Memory B cell (primary cell): ENCODE data around the gene C3orf49.

ENCODE experiments used
- ATAC-seq: fragments of 150-1000 bp; cut with Tn5 transposase; 2 replicates; pipeline ENCODE4 v1.10.0; 2021; ENCODE audit warnings: low read depth, mild to moderate bottlenecking, moderate library complexity
- DNase-seq, 2 donors: peaks; one replicate each; pipeline ENCODE4 v3.0.0; 2022; ENCODE audit warnings: low spot score in 2 of 2
- H3K27ac Mint-ChIP-seq: one replicate; pipeline ENCODE4 v1.8.0; 2022; ENCODE audit warnings: mild to moderate bottlenecking, moderate library complexity, mixed read lengths
- H3K27me3 Mint-ChIP-seq: one replicate; pipeline ENCODE4 v1.8.0; 2022; ENCODE audit warnings: mixed read lengths
- H3K36me3 Mint-ChIP-seq: one replicate; pipeline ENCODE4 v1.8.0; 2022; ENCODE audit warnings: mild to moderate bottlenecking, mixed read lengths
- H3K4me1 Mint-ChIP-seq: one replicate; pipeline ENCODE4 v1.8.0; 2022; ENCODE audit warnings: mixed read lengths
- H3K4me3 Mint-ChIP-seq: one replicate; pipeline ENCODE4 v1.8.0; 2022; ENCODE audit warnings: mild to moderate bottlenecking, moderate library complexity, mixed read lengths
- H3K9me3 Mint-ChIP-seq: one replicate; pipeline ENCODE4 v1.8.0; 2022; ENCODE audit warnings: mixed read lengths

C3orf49 gene

GRCh38 chr3:63861306-63861705, 42.2 kb downstream of the C3orf49 start:
- Mint-ChIP-seq H3K27me3 (no peaks in the 10 kb centered on the region), H3K4me1 (peaks cover 29% of the 10 kb centered on the region), H3K36me3 (no peaks in the 10 kb centered on the region), H3K9me3 (no peaks in the 10 kb centered on the region), H3K27ac (peak overlapping the region; percentile 5), H3K4me3 (no peak overlapping the region)
- DNase-seq, result no peak
- no peak for ATAC-seq

GRCh38 chr3:63862804-63863149, 43.7 kb downstream of the C3orf49 start:
- H3K27ac Mint-ChIP-seq, result peak overlapping the region; percentile 73
- no peaks in the 10 kb centered on the region for H3K27me3 Mint-ChIP-seq
- no peaks in the 10 kb centered on the region for H3K9me3 Mint-ChIP-seq
- ATAC-seq, result no peak
- DNase-seq, result no peak
- H3K4me1 Mint-ChIP-seq, result peaks cover 29% of the 10 kb centered on the region
- H3K36me3 Mint-ChIP-seq, result peaks cover 2% of the 10 kb centered on the region
- peak overlapping the region; percentile 95 for H3K4me3 Mint-ChIP-seq

- Mint-ChIP-seq H3K9me3 (no peaks in the 10 kb centered on the region), H3K27ac (peak within 1 kb of the TSS; percentile 93), H3K4me3 (peak within 1 kb of the TSS; percentile 95), H3K27me3 (no peaks in the 10 kb centered on the region), H3K4me1 (peaks cover 28% of the 10 kb centered on the region), H3K36me3 (peaks cover 2% of the 10 kb centered on the region)
- peak; percentile 60 to 74 for DNase-seq
- peak; percentile 86 for ATAC-seq
Measured at GRCh38 chr3:63863150-63864007, 44.3 kb downstream of the C3orf49 start, which contains the start of the genes ATXN7 and THOC7. ATXN7 (plus strand) TSS chr3:63863867; CDS start chr3:63912599, 48,732 bp downstream. THOC7 (minus strand) TSS chr3:63863805; CDS start chr3:63863790, 15 bp downstream.

GRCh38 chr3:63864008-63864964, 45.2 kb downstream of the C3orf49 start:
- Mint-ChIP-seq H3K27me3 (no peaks in the 10 kb centered on the region), H3K4me1 (peaks cover 28% of the 10 kb centered on the region), H3K9me3 (no peaks in the 10 kb centered on the region), H3K27ac (peak overlapping the region; percentile 93), H3K4me3 (peak overlapping the region; percentile 91), H3K36me3 (peaks cover 2% of the 10 kb centered on the region)
- ATAC-seq, result peak; percentile 62
- DNase-seq, result peak; percentile 18 to 55

GRCh38 chr3:63864965-63865327, 45.8 kb downstream of the C3orf49 start:
- ATAC-seq (no peak), DNase-seq (no peak)
- no peaks in the 10 kb centered on the region for H3K9me3 Mint-ChIP-seq
- no peaks in the 10 kb centered on the region for H3K27me3 Mint-ChIP-seq
- peaks cover 2% of the 10 kb centered on the region for H3K36me3 Mint-ChIP-seq
- H3K4me3 Mint-ChIP-seq, result peak overlapping the region; percentile 91
- H3K27ac Mint-ChIP-seq, result peak overlapping the region; percentile 93
- H3K4me1 Mint-ChIP-seq, result peaks cover 30% of the 10 kb centered on the region

GRCh38 chr3:63867225-63867624, 48.1 kb downstream of the C3orf49 start:
- H3K4me3 Mint-ChIP-seq, result no peak overlapping the region
- H3K27ac Mint-ChIP-seq, result no peak overlapping the region
- H3K36me3 Mint-ChIP-seq, result peaks cover 2% of the 10 kb centered on the region
- H3K9me3 Mint-ChIP-seq, result no peaks in the 10 kb centered on the region
- peaks cover 33% of the 10 kb centered on the region for H3K4me1 Mint-ChIP-seq
- ATAC-seq, result no peak
- H3K27me3 Mint-ChIP-seq, result no peaks in the 10 kb centered on the region
- no peak for DNase-seq

- no peak overlapping the region for H3K4me3 Mint-ChIP-seq
- H3K4me1 Mint-ChIP-seq, result peaks cover 30% of the 10 kb centered on the region
- H3K36me3 Mint-ChIP-seq, result peaks cover 6% of the 10 kb centered on the region
- no peaks in the 10 kb centered on the region for H3K9me3 Mint-ChIP-seq
- DNase-seq (no peak), ATAC-seq (no peak)
- no peaks in the 10 kb centered on the region for H3K27me3 Mint-ChIP-seq
- no peak overlapping the region for H3K27ac Mint-ChIP-seq
Measured at GRCh38 chr3:63869940-63870614, 51.0 kb downstream of the C3orf49 start.

- peaks cover 6% of the 10 kb centered on the region for H3K36me3 Mint-ChIP-seq
Measured at GRCh38 chr3:63870615-63871005, 51.5 kb downstream of the C3orf49 start.

GRCh38 chr3:63872135-63872924, 53.2 kb downstream of the C3orf49 start:
- no peaks in the 10 kb centered on the region for H3K27me3 Mint-ChIP-seq
- no peak overlapping the region for H3K4me3 Mint-ChIP-seq
- no peak for ATAC-seq
- no peaks in the 10 kb centered on the region for H3K9me3 Mint-ChIP-seq
- peaks cover 4% of the 10 kb centered on the region for H3K36me3 Mint-ChIP-seq
- H3K4me1 Mint-ChIP-seq, result peaks cover 38% of the 10 kb centered on the region
- DNase-seq, result no peak
- H3K27ac Mint-ChIP-seq, result no peak overlapping the region

More at GRCh38 chr3:63870615-63871005, 51.5 kb downstream of the C3orf49 start:
- Mint-ChIP-seq H3K4me1 (peaks cover 32% of the 10 kb centered on the region), H3K27ac (peak overlapping the region; percentile 12), H3K4me3 (no peak overlapping the region), H3K27me3 (no peaks in the 10 kb centered on the region), H3K9me3 (no peaks in the 10 kb centered on the region)
- ATAC-seq, result no peak
- DNase-seq, result no peak

GRCh38 chr3:63874769-63875168, 55.7 kb downstream of the C3orf49 start:
- Mint-ChIP-seq H3K4me1 (peaks cover 44% of the 10 kb centered on the region), H3K27me3 (no peaks in the 10 kb centered on the region)
- no peak for ATAC-seq

GRCh38 chr3:63875510-63875909, 56.4 kb downstream of the C3orf49 start:
- Mint-ChIP-seq H3K27me3 (no peaks in the 10 kb centered on the region), H3K9me3 (no peaks in the 10 kb centered on the region), H3K4me3 (no peak overlapping the region), H3K27ac (peak overlapping the region; percentile 17), H3K4me1 (peaks cover 51% of the 10 kb centered on the region), H3K36me3 (peaks cover 6% of the 10 kb centered on the region)
- DNase-seq, result no peak
- no peak for ATAC-seq

More at GRCh38 chr3:63874769-63875168, 55.7 kb downstream of the C3orf49 start:
- Mint-ChIP-seq H3K4me3 (no peak overlapping the region), H3K9me3 (no peaks in the 10 kb centered on the region), H3K36me3 (peaks cover 4% of the 10 kb centered on the region), H3K27ac (no peak overlapping the region)
- no peak for DNase-seq

GRCh38 chr3:63876260-63876659, 57.2 kb downstream of the C3orf49 start:
- Mint-ChIP-seq H3K4me3 (no peak overlapping the region), H3K36me3 (peaks cover 8% of the 10 kb centered on the region), H3K27me3 (no peaks in the 10 kb centered on the region), H3K27ac (peak overlapping the region; percentile 17), H3K4me1 (peaks cover 53% of the 10 kb centered on the region), H3K9me3 (no peaks in the 10 kb centered on the region)
- DNase-seq (no peak), ATAC-seq (no peak)
